ENCODE data around the gene UPF3A.
"Not testable (repeated sequence)": the region's sequence is repeated elsewhere in the genome, so short reads cannot be mapped to it uniquely, and the experiment has no call there.

UPF3A gene

GRCh38 chr13:114309086-114309485 is 27.7 kb downstream of the UPF3A start:
- DNase-seq (ENCODE audit: low read depth) = no peak

GRCh38 chr13:114309806-114310410 is 28.5 kb downstream of the UPF3A start:
- no peak for DNase-seq (ENCODE audit: low read depth)

- DNase-seq (ENCODE audit: low read depth) = no peak
Observed at GRCh38 chr13:114310956-114311355, 29.6 kb downstream of the UPF3A start.

GRCh38 chr13:114311387-114311786 is 30.0 kb downstream of the UPF3A start:
- no peak for DNase-seq (ENCODE audit: low read depth)

- no peak for DNase-seq (ENCODE audit: low read depth)
Observed at GRCh38 chr13:114311908-114312307, 30.5 kb downstream of the UPF3A start.

GRCh38 chr13:114313061-114313860 is 31.9 kb downstream of the UPF3A start:
- no peak for DNase-seq (ENCODE audit: low read depth)

GRCh38 chr13:114314074-114314912 is 32.9 kb downstream of the UPF3A start, which contains the start of gene CHAMP1:
TSS of gene CHAMP1 (plus strand) at chr13:114314503. CDS start at chr13:114323843, 9,340 bp downstream.
- peak; percentile 54 for DNase-seq (ENCODE audit: low read depth)

- no peak for DNase-seq (ENCODE audit: low read depth)
Observed at GRCh38 chr13:114315074-114315785, 33.8 kb downstream of the UPF3A start.

GRCh38 chr13:114318624-114319023 is 37.2 kb downstream of the UPF3A start:
- no peak for DNase-seq (ENCODE audit: low read depth)

GRCh38 chr13:114319441-114319913 is 38.1 kb downstream of the UPF3A start:
- DNase-seq (ENCODE audit: low read depth) = peak; percentile 72

- DNase-seq (ENCODE audit: low read depth) = no peak
Observed at GRCh38 chr13:114320065-114320464, 38.7 kb downstream of the UPF3A start.

- no peak for DNase-seq (ENCODE audit: low read depth)
Observed at GRCh38 chr13:114321256-114321655, 39.9 kb downstream of the UPF3A start.

- DNase-seq (ENCODE audit: low read depth) = no peak
Observed at GRCh38 chr13:114323349-114323748, 41.9 kb downstream of the UPF3A start.

GRCh38 chr13:114324334-114324733 is 42.9 kb downstream of the UPF3A start:
- no peak for DNase-seq (ENCODE audit: low read depth)

GRCh38 chr13:114325729-114326128 is 44.3 kb downstream of the UPF3A start:
- no peak for DNase-seq (ENCODE audit: low read depth)

- DNase-seq (ENCODE audit: low read depth) = no peak
Observed at GRCh38 chr13:114328034-114328433, 46.6 kb downstream of the UPF3A start.

GRCh38 chr13:114328595-114328994 is 47.2 kb downstream of the UPF3A start:
- DNase-seq (ENCODE audit: low read depth) = no peak

GRCh38 chr13:114330086-114330485 is 48.7 kb downstream of the UPF3A start:
- DNase-seq (ENCODE audit: low read depth) = no peak

GRCh38 chr13:114333881-114334280 is 52.5 kb downstream of the UPF3A start:
- not testable (repeated sequence) for DNase-seq (ENCODE audit: low read depth)

GRCh38 chr13:114334305-114335053 is 53.1 kb downstream of the UPF3A start:
- no peak for DNase-seq (ENCODE audit: low read depth)

GRCh38 chr13:114336457-114336856 is 55.1 kb downstream of the UPF3A start:
- not testable (repeated sequence) for DNase-seq (ENCODE audit: low read depth)

Measured in HS-5 (cell line).